NCI-H128 (cell line): Measurements from ENCODE around the gene UNCX.
"Not testable (repeated sequence)": the region's sequence is repeated elsewhere in the genome, so short reads cannot be mapped to it uniquely, and the experiment has no call there.

ENCODE experiments used
- DNase-seq: peaks from one replicate; lab custom pipeline; 2025; ENCODE audit not compliant: unreplicated experiment; lab: John Stamatoyannopoulos, UW

Gene UNCX

GRCh38 chr7:1232623-1233332, at the start of gene UNCX:
TSS of gene UNCX (plus strand) at chr7:1232872. CDS start at chr7:1233018, 146 bp downstream.
- no peak for DNase-seq

- DNase-seq = no peak
These were observed 45.5 kb upstream of the UNCX start for GRCh38 chr7:1187127-1187526.

GRCh38 chr7:1188720-1189294, 43.9 kb upstream of the UNCX start:
- DNase-seq = no peak

- no peak for DNase-seq
These were observed 42.5 kb upstream of the UNCX start for GRCh38 chr7:1189986-1190772.

- DNase-seq = no peak
These were observed 40.4 kb upstream of the UNCX start for GRCh38 chr7:1192171-1192676.

- no peak for DNase-seq
These were observed 38.9 kb upstream of the UNCX start for GRCh38 chr7:1193593-1194424.

- not testable (repeated sequence) for DNase-seq
These were observed 36.2 kb upstream of the UNCX start for GRCh38 chr7:1196441-1196840.

GRCh38 chr7:1196950-1197349, 35.7 kb upstream of the UNCX start:
- no peak for DNase-seq

GRCh38 chr7:1197997-1198625, 34.6 kb upstream of the UNCX start:
- no peak for DNase-seq

- DNase-seq = no peak
These were observed 32.6 kb upstream of the UNCX start for GRCh38 chr7:1200045-1200444.

GRCh38 chr7:1201916-1202315, 30.8 kb upstream of the UNCX start:
- no peak for DNase-seq

GRCh38 chr7:1202914-1203313, 29.8 kb upstream of the UNCX start:
- not testable (repeated sequence) for DNase-seq

- no peak for DNase-seq
These were observed 28.1 kb upstream of the UNCX start for GRCh38 chr7:1204460-1205140.

GRCh38 chr7:1205742-1206141, 26.9 kb upstream of the UNCX start:
- not testable (repeated sequence) for DNase-seq

GRCh38 chr7:1209097-1209496, 23.6 kb upstream of the UNCX start:
- no peak for DNase-seq

- no peak for DNase-seq
These were observed 22.2 kb upstream of the UNCX start for GRCh38 chr7:1210321-1210978.

GRCh38 chr7:1210979-1211608, 21.6 kb upstream of the UNCX start:
- DNase-seq = no peak

- no peak for DNase-seq
These were observed 21.1 kb upstream of the UNCX start for GRCh38 chr7:1211611-1212010.

- not testable (repeated sequence) for DNase-seq
These were observed 20.6 kb upstream of the UNCX start for GRCh38 chr7:1212025-1212424.
